ENCODE results near the gene CXCL1. TPM values are rescaled to one million over a fixed set of nuclear protein-coding genes. Genes with fewer than 3 reads are reported as not detected.

The CXCL1 gene
- 53.3 and 90.8 TPM in 2 replicates for total RNA-seq

- no peak for DNase-seq (ENCODE audit: low read depth, low spot score)
These were observed at the start of gene CXCL1 for GRCh38 chr4:73869130-73870055. TSS of gene CXCL1 (plus strand) at chr4:73869393. CDS start at chr4:73869471, 78 bp downstream.

- DNase-seq (ENCODE audit: low read depth, low spot score) = no peak
These were observed 47.9 kb upstream of the CXCL1 start for GRCh38 chr4:73821325-73821724.

GRCh38 chr4:73822389-73822788 lies 46.8 kb upstream of the CXCL1 start:
- DNase-seq (ENCODE audit: low read depth, low spot score) = no peak

GRCh38 chr4:73822812-73823504 lies 46.2 kb upstream of the CXCL1 start:
- no peak for DNase-seq (ENCODE audit: low read depth, low spot score)

DNA sequence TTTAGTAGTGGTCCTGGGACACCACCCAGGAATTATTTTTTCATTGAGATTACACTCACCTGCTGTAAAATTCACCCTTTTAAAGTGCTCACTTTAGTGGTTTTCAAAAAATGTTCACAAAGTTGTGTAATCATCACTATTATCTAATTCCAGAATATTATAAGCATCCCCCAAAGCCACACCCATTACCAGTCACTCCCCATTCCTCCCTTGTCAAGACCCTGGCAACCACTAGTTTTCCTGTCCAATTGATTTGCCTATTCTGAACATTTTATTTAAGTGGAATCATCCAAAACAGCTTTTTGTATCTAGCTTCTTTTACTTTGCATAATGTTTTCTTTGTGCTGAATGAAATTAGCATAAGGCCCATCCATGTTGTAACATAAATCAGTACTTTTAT lies 45.4 kb upstream of the CXCL1 start:
- DNase-seq (ENCODE audit: low read depth, low spot score) = no peak

DNA sequence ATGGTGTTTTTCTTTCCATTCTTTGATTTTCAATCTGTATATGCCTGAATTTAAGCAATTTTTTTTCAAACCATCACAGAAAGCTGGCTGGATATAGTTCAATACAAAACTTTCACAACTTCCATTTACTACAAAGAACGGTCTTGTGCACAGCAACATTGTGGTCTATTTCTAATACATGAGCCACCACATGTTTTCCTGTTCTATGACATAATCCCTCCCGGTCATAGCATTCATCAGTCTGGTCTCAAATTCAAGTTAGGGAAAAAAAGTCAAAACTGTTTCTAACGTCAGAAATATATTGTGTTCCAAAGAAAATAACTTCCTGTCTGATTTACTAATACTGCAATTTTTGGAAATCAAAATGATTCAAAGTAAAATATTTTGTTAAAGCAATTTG lies 40.2 kb upstream of the CXCL1 start:
- no peak for DNase-seq (ENCODE audit: low read depth, low spot score)

DNA sequence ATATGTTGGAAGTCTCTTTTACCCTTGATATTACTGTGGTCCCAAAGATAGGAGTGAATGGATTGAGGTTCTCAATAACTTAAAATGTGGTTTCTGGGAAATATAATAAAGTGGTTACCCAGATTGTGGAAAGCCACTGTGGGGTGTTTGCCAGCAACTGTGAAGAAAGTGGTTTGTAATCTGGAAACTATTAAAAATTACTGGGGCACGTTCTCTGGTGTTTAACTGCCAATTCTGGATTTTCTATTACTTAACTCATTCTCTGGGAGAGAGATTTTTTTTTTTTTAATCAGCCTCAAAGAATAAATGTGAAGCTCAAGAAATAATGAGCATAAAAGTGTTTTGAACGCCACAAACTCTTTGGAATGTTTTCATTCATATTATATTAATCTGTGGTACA lies 37.6 kb upstream of the CXCL1 start:
- DNase-seq (ENCODE audit: low read depth, low spot score) = no peak

GRCh38 chr4:73832651-73833237 lies 36.4 kb upstream of the CXCL1 start:
- DNase-seq (ENCODE audit: low read depth, low spot score) = no peak

DNA sequence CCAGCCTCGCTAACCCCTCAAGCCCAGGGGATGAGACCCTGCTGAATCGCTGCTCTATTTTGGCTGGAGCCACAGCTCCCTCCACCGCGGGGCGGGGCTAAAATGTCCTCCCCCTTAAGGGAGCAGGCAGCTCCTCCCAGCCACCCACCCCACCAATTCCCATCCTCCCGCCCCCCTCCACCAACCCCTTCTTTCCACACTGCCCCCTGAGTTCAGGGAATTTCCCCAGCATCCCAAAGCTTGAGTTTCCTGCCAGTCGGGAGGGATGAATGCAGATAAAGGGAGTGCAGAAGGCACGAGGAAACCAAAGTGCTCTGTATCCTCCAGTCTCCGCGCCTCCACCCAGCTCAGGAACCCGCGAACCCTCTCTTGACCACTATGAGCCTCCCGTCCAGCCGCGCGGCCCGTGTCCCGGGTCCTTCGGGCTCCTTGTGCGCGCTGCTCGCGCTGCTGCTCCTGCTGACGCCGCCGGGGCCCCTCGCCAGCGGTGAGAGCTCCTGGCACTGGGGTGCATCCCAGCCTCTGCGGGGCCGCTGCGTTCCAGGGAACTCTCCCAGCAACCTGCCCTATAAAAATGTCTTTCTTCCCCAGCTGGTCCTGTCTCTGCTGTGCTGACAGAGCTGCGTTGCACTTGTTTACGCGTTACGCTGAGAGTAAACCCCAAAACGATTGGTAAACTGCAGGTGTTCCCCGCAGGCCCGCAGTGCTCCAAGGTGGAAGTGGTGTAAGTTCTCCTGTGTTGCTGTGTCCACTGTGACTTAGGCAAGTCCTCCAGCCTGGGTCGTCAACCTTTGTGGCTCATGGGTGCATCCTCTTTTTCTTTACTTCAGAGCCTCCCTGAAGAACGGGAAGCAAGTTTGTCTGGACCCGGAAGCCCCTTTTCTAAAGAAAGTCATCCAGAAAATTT lies 32.6 kb upstream of the CXCL1 start, which contains the start of gene CXCL6:
TSS of gene CXCL6 (plus strand) at position 306 of the 907 bp plus-strand sequence. CDS start at position 379, 73 bp downstream.
- no peak for DNase-seq (ENCODE audit: low read depth, low spot score)

GRCh38 chr4:73839071-73839470 lies 30.1 kb upstream of the CXCL1 start:
- DNase-seq (ENCODE audit: low read depth, low spot score) = no peak

- DNase-seq (ENCODE audit: low read depth, low spot score) = no peak
These were observed 29.5 kb upstream of the CXCL1 start for GRCh38 chr4:73839715-73840114.

DNA sequence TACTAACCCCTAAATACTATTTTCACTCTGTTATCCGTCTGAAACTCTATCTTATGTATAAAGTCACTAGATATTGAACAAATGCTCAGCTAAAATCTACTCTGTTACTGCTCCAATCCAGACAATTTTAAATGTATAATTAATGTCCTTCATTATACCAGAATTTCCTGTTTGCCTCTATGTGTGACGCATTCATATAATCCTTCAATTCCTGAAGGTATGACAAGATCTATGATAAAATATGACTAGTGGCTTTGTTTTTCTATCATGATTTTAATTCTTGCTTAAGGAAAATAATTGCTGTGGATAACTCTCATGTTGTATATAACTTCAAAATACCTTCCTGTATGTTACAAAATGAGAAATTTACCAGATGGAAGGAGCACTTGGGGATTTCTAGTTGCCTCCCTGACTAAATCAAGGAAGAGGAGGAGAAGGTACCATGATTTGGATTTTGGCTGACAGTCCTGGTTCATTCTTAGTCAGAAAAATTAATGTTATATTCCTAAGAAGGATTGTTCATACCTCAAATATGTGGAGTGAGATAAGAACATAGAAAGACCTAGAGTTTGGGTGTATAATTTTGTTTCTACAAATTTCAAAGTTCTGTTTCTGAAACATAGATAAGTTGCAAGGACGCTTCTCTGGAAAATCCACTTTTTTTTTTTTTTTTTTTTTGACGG lies 27.8 kb upstream of the CXCL1 start:
- DNase-seq (ENCODE audit: low read depth, low spot score) = no peak

DNA sequence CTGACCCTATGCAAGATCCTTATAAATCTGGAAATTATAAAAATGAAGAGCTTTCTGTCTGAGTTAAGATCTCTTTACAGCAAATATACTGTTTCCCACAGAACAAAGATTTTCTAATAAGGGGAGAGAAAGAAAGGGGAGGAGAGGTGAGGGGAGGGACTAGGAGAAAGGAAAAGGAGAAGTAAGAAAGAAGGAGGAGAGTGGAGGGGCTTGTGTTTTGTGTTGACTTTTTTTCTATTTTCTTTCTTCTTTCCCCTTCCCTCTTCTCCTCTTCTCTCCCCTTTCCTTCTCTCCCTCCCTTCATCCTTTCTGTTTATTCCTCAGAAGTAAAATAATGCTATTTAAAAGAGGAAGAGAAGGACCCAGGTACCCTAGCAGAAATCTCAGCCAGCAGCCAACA lies 26.5 kb upstream of the CXCL1 start:
- no peak for DNase-seq (ENCODE audit: low read depth, low spot score)

DNA sequence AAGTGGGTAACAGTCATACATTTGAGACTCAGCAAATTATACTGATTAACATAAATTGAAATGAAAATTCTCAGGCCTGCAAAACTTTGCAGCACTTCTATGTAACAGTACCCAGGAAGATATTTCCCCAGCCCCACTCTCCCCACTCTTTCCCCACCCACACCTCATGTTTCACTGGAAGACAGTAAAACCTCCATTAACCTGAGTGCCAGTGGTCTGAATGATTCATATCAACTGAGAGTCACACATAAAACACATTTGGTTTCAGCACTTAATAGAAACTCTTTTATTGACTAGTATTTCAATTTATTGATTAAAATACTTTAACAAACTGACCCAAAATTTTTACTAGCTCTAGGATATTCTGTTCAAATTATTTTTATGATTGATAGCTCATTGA lies 25.8 kb upstream of the CXCL1 start:
- DNase-seq (ENCODE audit: low read depth, low spot score) = no peak

- no peak for DNase-seq (ENCODE audit: low read depth, low spot score)
These were observed 24.8 kb upstream of the CXCL1 start for GRCh38 chr4:73844345-73844744.

- DNase-seq (ENCODE audit: low read depth, low spot score) = no peak
These were observed 24.4 kb upstream of the CXCL1 start for GRCh38 chr4:73844806-73845205.

DNA sequence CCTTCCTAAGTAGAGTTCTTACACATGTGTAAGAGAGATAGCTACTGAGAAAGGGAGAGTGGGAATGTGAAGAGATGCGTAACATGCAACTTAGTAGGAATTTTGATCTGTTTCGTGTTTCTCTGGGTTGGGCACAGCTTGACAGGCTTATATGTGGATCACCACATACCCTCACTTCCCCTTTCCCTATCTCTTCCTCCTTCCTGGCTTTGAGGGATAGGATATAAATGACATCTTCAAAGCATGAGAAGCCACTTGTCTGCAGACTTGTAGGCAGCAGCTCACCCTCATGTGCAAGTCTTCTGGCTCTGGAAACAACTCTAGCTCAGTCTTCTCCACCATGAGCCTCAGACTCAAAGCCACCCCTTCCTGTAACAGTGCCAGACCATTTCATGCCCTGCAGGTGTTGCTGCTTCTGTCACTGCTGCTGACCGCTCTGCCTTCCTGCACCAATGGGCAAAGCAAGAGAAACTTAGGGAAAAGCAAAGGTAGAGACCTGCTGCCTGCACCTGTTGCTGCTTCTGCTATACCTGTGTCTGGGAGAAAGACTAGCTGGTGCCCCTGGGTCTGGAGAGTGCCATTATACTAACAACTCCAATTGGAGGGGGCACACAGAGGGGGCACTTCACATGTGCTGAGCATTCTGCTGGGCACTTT lies 21.5 kb upstream of the CXCL1 start:
- no peak for DNase-seq (ENCODE audit: low read depth, low spot score)

GRCh38 chr4:73848183-73848777 lies 20.9 kb upstream of the CXCL1 start:
- no peak for DNase-seq (ENCODE audit: low read depth, low spot score)

DNA sequence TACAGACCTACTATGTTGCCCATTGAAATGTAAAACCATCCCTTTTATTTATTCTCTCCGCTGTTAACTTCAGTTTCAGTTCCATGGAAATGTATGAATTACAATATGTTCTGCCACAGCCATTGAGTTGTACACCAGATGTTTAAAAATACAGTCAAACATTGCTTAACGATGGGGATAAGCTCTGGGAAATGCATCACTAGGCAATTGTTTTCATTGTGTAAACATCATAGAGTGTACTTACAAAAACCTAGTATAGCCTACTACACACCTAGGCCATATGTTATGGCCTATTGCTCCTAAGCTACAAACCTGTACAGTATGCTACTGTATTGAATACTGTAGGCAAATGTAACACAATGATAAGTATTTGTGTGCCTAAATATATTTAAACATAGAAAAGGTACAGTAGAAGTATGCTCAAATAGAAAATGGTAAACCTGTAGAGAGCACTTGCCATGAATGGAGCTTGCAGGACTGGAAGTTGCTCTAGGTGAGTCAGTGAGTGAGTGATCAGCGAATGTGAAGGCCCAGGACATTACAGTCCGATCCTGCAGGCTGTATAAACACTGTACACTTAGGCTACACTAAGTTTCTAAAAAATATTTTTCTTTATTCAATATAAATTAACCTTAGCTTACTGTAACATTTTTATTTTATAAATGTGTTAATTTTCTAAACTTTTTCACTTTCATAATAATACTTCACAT lies 18.8 kb upstream of the CXCL1 start:
- no peak for DNase-seq (ENCODE audit: low read depth, low spot score)

Measured in pulmonary artery endothelial cell (primary cell).